Measurements from ENCODE around the gene RICTOR. TPM values are rescaled to one million over a fixed set of nuclear protein-coding genes. Genes with fewer than 3 reads are reported as not detected.

Gene RICTOR
- total and polyA plus RNA-seq, 4 donors = 4.9 to 102 (median 19.7) TPM

DNA sequence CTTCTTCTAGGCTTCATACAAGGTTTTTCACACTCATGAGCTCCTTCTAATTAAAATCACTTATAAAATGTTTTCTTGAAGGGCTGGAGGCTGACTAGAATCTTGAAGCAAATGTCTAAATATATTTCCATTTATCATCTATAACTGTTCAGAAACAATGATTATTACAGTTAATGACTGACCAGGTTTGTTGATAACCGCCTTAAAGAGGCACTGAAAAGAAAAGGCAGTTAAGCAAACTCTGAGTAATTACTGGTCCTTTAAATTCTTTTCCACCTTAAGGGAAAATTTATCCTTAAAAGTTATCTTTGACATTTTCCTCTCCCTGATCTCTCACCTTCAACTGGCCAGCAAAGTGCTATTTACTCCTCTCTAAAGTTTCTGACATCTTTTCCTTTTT lies 43.2 kb downstream of the RICTOR start:
- Histone ChIP-seq H3K4me3 (no peak overlapping the region), H3K4me1 (ENCODE audit: control insufficient read depth in 5 of 5, insufficient read depth in 5 of 5, low read length in 5 of 5) (peaks cover 0 to 2% (median 0%) of the 10 kb centered on the region in 5 donors), H3K27ac (ENCODE audit: low read depth in 1 of 2, low read length in 1 of 2) (no peak overlapping the region), H3K27me3 (ENCODE audit: control insufficient read depth in 3 of 3, insufficient read depth in 3 of 3, low read length in 2 of 3) (no peaks in the 10 kb centered on the region), H3K9me3 (ENCODE audit: control insufficient read depth in 4 of 4, insufficient read depth in 3 of 4, low read length in 3 of 4) (peaks cover 0 to 2% (median 0%) of the 10 kb centered on the region in 4 donors), H3K9ac (ENCODE audit: insufficient read depth in 1 of 2, low read length in 2 of 2) (no peak overlapping the region), H3K36me3 (ENCODE audit: control insufficient read depth in 4 of 4, insufficient read depth in 4 of 4, low read length in 4 of 4) (peaks cover 0 to 3% (median 0%) of the 10 kb centered on the region in 4 donors)
- 87 to 100% methylated on average over 1 of the region's 1 CpG for WGBS, 2 donors
- no peak for ATAC-seq (ENCODE audit: insufficient read depth, low FRiP score)
- TF ChIP-seq CTCF (IDR thresholded peaks at IDR 0.05; ENCODE audit: control extremely low read depth, extremely low read depth) = no peak
- DNase-seq = no peak

DNA sequence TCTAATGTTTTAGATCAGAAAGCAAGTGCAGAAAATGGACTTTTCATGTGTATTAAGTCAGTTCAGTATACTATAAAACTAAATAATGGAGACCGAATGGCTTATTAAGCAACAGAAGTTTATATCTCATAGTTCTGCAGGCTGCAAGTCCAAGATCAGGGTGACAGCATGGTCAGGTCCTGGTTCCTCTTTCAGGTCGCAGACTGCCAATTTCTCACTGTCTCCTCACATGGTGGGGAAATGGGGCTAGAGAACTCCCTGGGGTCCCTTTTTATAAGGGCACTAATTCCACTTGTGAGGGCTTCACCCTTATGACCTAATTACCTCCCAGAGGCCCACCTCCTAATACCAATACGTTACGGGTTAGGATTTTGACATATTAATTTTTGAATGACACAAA lies 48.7 kb downstream of the RICTOR start:
- Histone ChIP-seq H3K27me3 (ENCODE audit: control insufficient read depth in 3 of 3, insufficient read depth in 3 of 3, low read length in 2 of 3) (no peaks in the 10 kb centered on the region), H3K4me3 (no peak overlapping the region), H3K27ac (ENCODE audit: low read depth in 1 of 2, low read length in 1 of 2) (no peak overlapping the region), H3K9ac (ENCODE audit: insufficient read depth in 1 of 2, low read length in 2 of 2) (no peak overlapping the region), H3K9me3 (ENCODE audit: control insufficient read depth in 4 of 4, insufficient read depth in 3 of 4, low read length in 3 of 4) (peaks cover 0 to 2% (median 0%) of the 10 kb centered on the region in 4 donors), H3K36me3 (ENCODE audit: control insufficient read depth in 4 of 4, insufficient read depth in 4 of 4, low read length in 4 of 4) (peaks cover 0 to 4% (median under 1%) of the 10 kb centered on the region in 4 donors), H3K4me1 (ENCODE audit: control insufficient read depth in 5 of 5, insufficient read depth in 5 of 5, low read length in 5 of 5) (peaks cover 0 to 7% (median 0%) of the 10 kb centered on the region in 5 donors)
- ATAC-seq (ENCODE audit: insufficient read depth, low FRiP score) (no peak), DNase-seq (no peak)
- TF ChIP-seq CTCF (IDR thresholded peaks at IDR 0.05; ENCODE audit: control extremely low read depth, extremely low read depth) = no peak
- 78 to 90% methylated on average over 4 of the region's 4 CpGs for WGBS, 2 donors

DNA sequence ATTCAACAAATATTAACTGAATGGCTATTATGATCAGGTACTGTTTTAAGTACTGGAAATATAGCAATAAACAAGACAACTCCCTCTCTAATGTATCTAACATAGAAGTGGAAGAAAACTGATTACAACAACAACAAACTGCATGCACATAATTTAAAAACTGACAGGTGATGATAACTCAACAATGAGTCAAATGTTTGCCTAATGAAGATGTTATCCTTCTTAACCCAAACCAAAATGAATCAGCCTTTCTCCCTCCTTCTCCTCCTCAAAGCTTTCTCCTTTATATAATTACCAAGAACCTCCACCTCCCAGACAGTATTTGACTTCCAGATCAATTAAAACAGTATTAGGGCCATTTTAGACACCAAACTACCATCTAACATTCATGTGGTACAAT lies 49.3 kb downstream of the RICTOR start:
- Histone ChIP-seq H3K27me3 (ENCODE audit: control insufficient read depth in 3 of 3, insufficient read depth in 3 of 3, low read length in 2 of 3) (no peaks in the 10 kb centered on the region), H3K4me3 (no peak overlapping the region), H3K4me1 (ENCODE audit: control insufficient read depth in 5 of 5, insufficient read depth in 5 of 5, low read length in 5 of 5) (peaks cover 0 to 9% (median 0%) of the 10 kb centered on the region in 5 donors), H3K9me3 (ENCODE audit: control insufficient read depth in 4 of 4, insufficient read depth in 3 of 4, low read length in 3 of 4) (peaks cover 0 to 2% (median 0%) of the 10 kb centered on the region in 4 donors), H3K36me3 (ENCODE audit: control insufficient read depth in 4 of 4, insufficient read depth in 4 of 4, low read length in 4 of 4) (peaks cover 1 to 4% (median 3%) of the 10 kb centered on the region in 4 donors), H3K9ac (ENCODE audit: insufficient read depth in 1 of 2, low read length in 2 of 2) (no peak overlapping the region), H3K27ac (ENCODE audit: low read depth in 1 of 2, low read length in 1 of 2) (no peak overlapping the region)
- TF ChIP-seq CTCF (IDR thresholded peaks at IDR 0.05; ENCODE audit: control extremely low read depth, extremely low read depth) = no peak
- DNase-seq = no peak
- ATAC-seq (ENCODE audit: insufficient read depth, low FRiP score) = no peak

DNA sequence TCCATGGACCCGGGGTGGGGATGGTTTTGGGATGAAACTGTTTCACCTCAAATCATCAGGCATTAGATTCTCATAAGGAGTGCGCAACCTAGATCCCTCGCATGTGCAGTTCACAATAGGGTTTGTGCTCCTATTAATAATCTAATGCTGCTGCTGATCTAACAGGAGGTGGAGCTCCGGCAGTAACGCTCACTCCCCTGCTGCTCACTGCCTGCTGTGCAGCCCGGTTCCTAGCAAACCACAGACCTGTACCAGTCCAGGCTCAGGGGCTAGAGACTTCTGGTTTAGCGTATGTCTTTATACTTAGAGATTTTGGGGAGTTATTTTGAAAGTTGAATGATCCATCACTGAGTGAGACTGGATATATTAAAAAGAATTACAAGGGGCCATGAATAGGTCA lies 50.2 kb downstream of the RICTOR start:
- peaks cover 0 to 2% (median 0%) of the 10 kb centered on the region in 4 donors for H3K9me3 ChIP-seq (ENCODE audit: control insufficient read depth in 4 of 4, insufficient read depth in 3 of 4, low read length in 3 of 4)
- H3K36me3 ChIP-seq (ENCODE audit: control insufficient read depth in 4 of 4, insufficient read depth in 4 of 4, low read length in 4 of 4) = peaks cover 1 to 8% (median 4%) of the 10 kb centered on the region in 4 donors
- H3K4me3 ChIP-seq = no peak overlapping the region
- no peaks in the 10 kb centered on the region for H3K27me3 ChIP-seq (ENCODE audit: control insufficient read depth in 3 of 3, insufficient read depth in 3 of 3, low read length in 2 of 3)
- no peak for ATAC-seq (ENCODE audit: insufficient read depth, low FRiP score)
- TF ChIP-seq CTCF (IDR thresholded peaks at IDR 0.05; ENCODE audit: control extremely low read depth, extremely low read depth) = no peak
- no peak overlapping the region for H3K9ac ChIP-seq (ENCODE audit: insufficient read depth in 1 of 2, low read length in 2 of 2)
- 77 to 82% methylated on average over 7 of the region's 7 CpGs for WGBS, 2 donors
- no peak overlapping the region for H3K27ac ChIP-seq (ENCODE audit: low read depth in 1 of 2, low read length in 1 of 2)
- H3K4me1 ChIP-seq (ENCODE audit: control insufficient read depth in 5 of 5, insufficient read depth in 5 of 5, low read length in 5 of 5) = peaks cover 0 to 11% (median 0%) of the 10 kb centered on the region in 5 donors
- no peak for DNase-seq
